Osteoblast (primary cell): ENCODE data around the gene PHLDA3. TPM values are rescaled to one million over a fixed set of nuclear protein-coding genes. Genes with fewer than 3 reads are reported as not detected.
A peak's percentile ranks its signal among the peaks of the same experiment; 100 is the strongest.
"Not testable (repeated sequence)": the region's sequence is repeated elsewhere in the genome, so short reads cannot be mapped to it uniquely, and the experiment has no call there.

ENCODE experiments used
- DNase-seq: peaks from one replicate; pipeline ENCODE4 v3.0.0; 2011; ENCODE audit warnings: low spot score, mixed read lengths; ENCODE audit not compliant: insufficient read length; ENCODE audit errors: missing footprints
- H2AFZ ChIP-seq: 2 replicates; pipeline ENCODE4 v1.6.0; 2011; ENCODE audit warnings: mild to moderate bottlenecking, low read length
- H3K27ac ChIP-seq: 2 replicates; pipeline ENCODE4 v1.5.1; 2011; ENCODE audit warnings: mild to moderate bottlenecking, low read depth, low read length, moderate library complexity
- H3K27me3 ChIP-seq: 2 replicates; pipeline ENCODE4 v1.6.0; 2012; ENCODE audit warnings: mild to moderate bottlenecking, control low read depth, inconsistent platforms, low read length, moderate library complexity; ENCODE audit not compliant: insufficient read depth
- H3K36me3 ChIP-seq: 2 replicates; pipeline ENCODE4 v1.5.1; 2011; ENCODE audit warnings: mild to moderate bottlenecking, low read length, control low read depth, moderate library complexity; ENCODE audit not compliant: insufficient read depth
- H3K4me1 ChIP-seq: 2 replicates; pipeline ENCODE4 v1.5.1; 2011; ENCODE audit warnings: mild to moderate bottlenecking, low read length, control low read depth, moderate library complexity; ENCODE audit not compliant: insufficient read depth
- H3K4me2 ChIP-seq: 2 replicates; pipeline ENCODE4 v1.6.0; 2011; ENCODE audit warnings: mild to moderate bottlenecking, low read length; ENCODE audit not compliant: insufficient read depth
- H3K4me3 ChIP-seq: fragments of 200-600 bp; sonication (generic); 3 replicates; pipeline ENCODE4 v1.5.1; 2012; ENCODE audit warnings: mild to moderate bottlenecking, low read length, inconsistent platforms; ENCODE audit not compliant: insufficient read depth
- H3K79me2 ChIP-seq: 2 replicates; pipeline ENCODE4 v1.6.0; 2012; ENCODE audit warnings: mild to moderate bottlenecking, low read length, control low read depth, inconsistent platforms; ENCODE audit not compliant: insufficient read depth
- H3K9me3 ChIP-seq: 2 replicates; pipeline ENCODE4 v1.5.1; 2011; ENCODE audit warnings: low read depth, low read length, control low read depth
- H4K20me1 ChIP-seq: 2 replicates; pipeline ENCODE4 v1.6.0; 2012; ENCODE audit warnings: mild to moderate bottlenecking, low read length, control low read depth; ENCODE audit not compliant: insufficient read depth
- CTCF ChIP-seq: IDR thresholded peaks from 2 replicates; pipeline ENCODE4 v1.5.1; 2011; ENCODE audit warnings: mild to moderate bottlenecking, low read depth, low read length, moderate library complexity; ENCODE audit errors: extremely low read depth
- total RNA-seq: library from RNA; depleted of rRNA; stranded (reverse); fragments of >200 nt; gene quantifications from 2 replicates; pipeline ENCODE4 v1.2.3, GENCODE V29; 2012

The PHLDA3 gene
- total RNA-seq, 1 donor: 116 TPM

DNA sequence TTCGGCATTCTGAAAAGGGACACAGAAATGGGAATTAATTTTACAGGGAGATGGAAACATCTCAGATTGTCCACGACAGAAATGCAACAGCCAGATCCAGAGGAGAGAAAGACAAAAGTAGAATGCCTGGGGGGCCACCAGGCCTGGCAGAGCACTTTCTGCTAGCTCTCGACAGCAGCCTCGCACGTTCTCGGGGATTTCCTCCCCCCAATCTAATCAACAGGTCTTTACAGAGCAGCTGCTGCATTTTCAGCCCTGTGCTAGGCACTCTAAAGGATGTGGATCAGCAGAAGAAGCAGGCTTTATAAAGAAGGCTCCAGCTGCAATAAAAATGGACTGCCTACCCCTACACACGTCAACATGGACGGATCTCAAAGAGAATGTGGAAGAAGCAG, 27.3 kb upstream of the PHLDA3 start:
- Histone ChIP-seq H3K4me1 (peaks cover 84% of the 10 kb centered on the region), H3K4me2 (peak overlapping the region; percentile 8), H3K79me2 (peaks cover 99% of the 10 kb centered on the region), H3K9me3 (no peaks in the 10 kb centered on the region), H2AFZ (no peak overlapping the region), H3K36me3 (peaks cover 88% of the 10 kb centered on the region), H3K27me3 (no peaks in the 10 kb centered on the region), H3K4me3 (no peak overlapping the region), H3K27ac (peak overlapping the region; percentile 62), H4K20me1 (peaks cover 53% of the 10 kb centered on the region)
- DNase-seq: no peak
- TF ChIP-seq CTCF: no peak

DNA sequence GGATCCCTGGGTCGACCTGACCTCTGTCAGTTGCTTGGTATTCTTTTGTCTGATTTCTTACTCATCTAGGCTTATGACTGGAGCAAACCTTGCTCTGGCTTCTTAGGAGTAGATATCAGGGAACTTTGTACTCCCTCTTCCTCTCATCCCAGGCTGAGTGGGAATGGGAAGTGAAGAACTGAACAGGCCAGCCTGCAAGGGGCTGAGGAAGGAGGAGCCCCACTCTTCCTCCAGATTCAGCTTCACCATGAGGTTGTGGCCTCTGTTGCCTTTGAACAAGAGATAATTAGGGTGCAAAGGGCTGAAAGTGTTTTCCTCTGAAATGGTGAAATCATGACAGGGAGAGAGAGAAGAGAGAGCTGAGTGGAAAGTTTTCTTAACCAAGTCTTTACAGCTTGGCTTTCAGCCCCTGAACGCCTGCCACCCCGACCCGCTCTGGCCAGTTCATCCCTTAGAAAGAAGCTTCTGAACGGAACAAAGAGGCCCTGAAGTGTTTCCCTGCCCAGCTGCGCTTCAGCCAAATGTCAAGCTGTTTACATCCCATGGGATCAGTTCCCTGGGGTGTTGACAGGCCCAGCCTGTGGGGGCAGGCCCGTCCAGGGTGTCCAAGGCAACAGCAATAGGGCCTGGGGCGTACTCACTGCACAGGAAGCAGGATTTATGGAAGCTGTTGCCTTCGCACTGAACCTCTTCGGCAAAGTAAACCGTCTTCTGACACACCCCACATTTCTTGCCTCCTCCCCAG, 26.7 kb upstream of the PHLDA3 start:
- H3K4me1 ChIP-seq: peaks cover 83% of the 10 kb centered on the region
- peak; percentile 84 for DNase-seq
- no peak overlapping the region for H3K4me3 ChIP-seq
- no peak overlapping the region for H2AFZ ChIP-seq
- peaks cover 90% of the 10 kb centered on the region for H3K36me3 ChIP-seq
- H3K4me2 ChIP-seq: peak overlapping the region; percentile 8
- H4K20me1 ChIP-seq: peaks cover 55% of the 10 kb centered on the region
- H3K9me3 ChIP-seq: no peaks in the 10 kb centered on the region
- no peaks in the 10 kb centered on the region for H3K27me3 ChIP-seq
- H3K79me2 ChIP-seq: peaks cover 95% of the 10 kb centered on the region
- peak overlapping the region; percentile 62 for H3K27ac ChIP-seq
- no peak for TF ChIP-seq CTCF

DNA sequence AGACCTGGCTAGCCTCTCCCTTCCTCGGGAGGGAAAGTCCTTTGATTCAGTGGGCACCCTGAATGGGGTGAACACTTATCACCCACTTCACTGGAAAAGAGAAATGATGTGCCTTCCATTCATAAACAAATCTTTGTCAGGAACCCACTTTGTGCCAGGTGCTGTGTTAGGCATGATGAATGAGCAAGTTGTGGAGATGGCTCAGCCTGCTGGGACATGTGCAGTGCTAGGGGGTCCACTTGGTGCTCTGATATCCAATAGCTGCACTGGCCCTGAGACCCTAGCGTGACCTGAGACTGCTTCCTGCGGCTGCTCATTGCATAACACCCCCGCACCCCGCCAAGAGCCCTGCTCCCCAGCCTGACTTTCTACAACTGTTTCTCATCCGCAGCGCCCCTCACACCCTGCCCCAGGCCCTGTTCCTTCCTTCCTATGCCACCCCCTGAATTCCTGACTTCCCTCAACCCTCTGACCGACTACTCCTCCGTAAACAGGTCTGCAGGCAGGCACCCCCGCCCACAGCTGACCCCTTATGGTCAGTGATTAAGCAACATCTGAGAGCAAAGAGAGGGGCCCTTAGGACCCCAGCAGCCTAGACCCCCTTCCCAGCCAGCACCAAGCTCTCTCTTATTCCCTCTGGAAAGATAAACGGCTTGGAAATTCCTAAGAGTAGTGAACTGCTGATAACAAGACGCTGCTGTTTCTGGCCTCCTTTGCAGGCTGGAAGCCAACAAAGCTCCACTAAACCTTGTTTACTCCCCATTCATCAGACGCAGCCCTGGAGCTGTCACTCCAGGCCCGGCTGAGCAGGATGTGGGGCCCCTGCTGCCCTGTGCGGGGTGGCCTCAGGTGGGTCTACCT, 25.0 kb upstream of the PHLDA3 start:
- no peaks in the 10 kb centered on the region for H3K9me3 ChIP-seq
- peaks cover 43% of the 10 kb centered on the region for H4K20me1 ChIP-seq
- H3K4me1 ChIP-seq: peaks cover 82% of the 10 kb centered on the region
- TF ChIP-seq CTCF: no peak
- peak overlapping the region; percentile 27 for H3K4me2 ChIP-seq
- DNase-seq: no peak
- no peak overlapping the region for H3K4me3 ChIP-seq
- H3K79me2 ChIP-seq: peaks cover 87% of the 10 kb centered on the region
- H2AFZ ChIP-seq: no peak overlapping the region
- H3K27me3 ChIP-seq: no peaks in the 10 kb centered on the region
- H3K36me3 ChIP-seq: peaks cover 86% of the 10 kb centered on the region
- H3K27ac ChIP-seq: peak overlapping the region; percentile 61

DNA sequence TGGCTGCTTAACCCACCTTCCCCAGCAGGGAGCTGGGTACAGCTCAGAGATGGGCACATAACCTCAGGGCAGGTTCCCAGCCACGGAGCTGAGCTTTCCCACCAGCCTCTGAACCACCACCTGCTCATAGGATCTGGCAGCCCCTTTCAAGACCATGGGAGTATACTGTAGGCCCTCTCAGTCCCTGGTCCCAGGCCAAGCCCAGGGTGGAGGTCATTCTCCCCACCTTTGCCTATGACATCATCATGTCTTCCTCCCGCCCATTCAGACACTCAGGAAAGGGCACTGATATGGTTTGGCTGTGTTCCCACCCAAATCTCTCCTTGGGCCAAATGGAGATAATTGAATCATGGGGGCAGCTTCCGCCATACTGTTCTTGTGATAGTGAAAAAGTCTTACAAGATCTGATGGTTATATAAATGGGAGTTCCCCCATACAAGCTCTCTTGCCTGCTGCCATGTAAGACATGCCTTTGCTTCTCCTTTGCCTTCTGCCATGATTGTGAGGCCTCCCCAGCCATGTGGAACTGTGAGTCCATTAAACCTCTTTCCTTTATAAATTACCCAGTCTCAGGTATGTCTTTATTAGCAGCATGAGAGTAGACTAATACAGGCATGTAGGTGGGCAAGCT, 24.2 kb upstream of the PHLDA3 start:
- not testable (repeated sequence) for H3K27me3 ChIP-seq, DNase-seq, H3K4me2 ChIP-seq, H3K9me3 ChIP-seq, H3K4me3 ChIP-seq, H2AFZ ChIP-seq
- Histone ChIP-seq H3K36me3 (peaks cover 86% of the 10 kb centered on the region), H3K4me1 (peaks cover 85% of the 10 kb centered on the region), H4K20me1 (peaks cover 43% of the 10 kb centered on the region), H3K79me2 (peaks cover 85% of the 10 kb centered on the region), H3K27ac (peak overlapping the region; percentile 61)
